Karpas-422 (cell line): Measurements from ENCODE around the gene CASQ2. TPM values are rescaled to one million over a fixed set of nuclear protein-coding genes. Genes with fewer than 3 reads are reported as not detected.
"Not testable (repeated sequence)": the region's sequence is repeated elsewhere in the genome, so short reads cannot be mapped to it uniquely, and the experiment has no call there.

Experiments
- DNase-seq: peaks from one replicate; pipeline ENCODE4 v3.0.0-alpha.2; 2015
- H2AFZ ChIP-seq: fragments of 200-600 bp; sonication (generic); 2 replicates; pipeline ENCODE4 v1.6.1; 2014; ENCODE audit warnings: antibody characterized with exemption, low read length, mixed read lengths
- H3K27ac ChIP-seq: fragments of 200-600 bp; sonication (generic); 2 replicates; pipeline ENCODE4 v1.5.1; 2014; ENCODE audit warnings: mild to moderate bottlenecking, low read length, moderate library complexity
- H3K27me3 ChIP-seq: fragments of 200-600 bp; sonication (generic); 2 replicates; pipeline ENCODE4 v1.6.1; 2014; ENCODE audit warnings: low read length, mixed read lengths
- H3K36me3 ChIP-seq: fragments of 200-600 bp; sonication (generic); 2 replicates; pipeline ENCODE4 v1.6.1; 2014; ENCODE audit warnings: low read length, mixed read lengths; ENCODE audit not compliant: insufficient read depth
- H3K4me1 ChIP-seq: fragments of 200-600 bp; sonication (generic); 2 replicates; pipeline ENCODE4 v1.6.1; 2014; ENCODE audit warnings: mild to moderate bottlenecking, low read length, mixed read lengths
- H3K4me2 ChIP-seq: fragments of 200-600 bp; sonication (generic); 2 replicates; pipeline ENCODE4 v1.6.1; 2014; ENCODE audit warnings: low read length, low read depth, mild to moderate bottlenecking; ENCODE audit not compliant: poor library complexity, severe bottlenecking
- H3K4me3 ChIP-seq: fragments of 200-600 bp; sonication (generic); 2 replicates; pipeline ENCODE4 v1.5.1; 2014; ENCODE audit warnings: mild to moderate bottlenecking, antibody characterized with exemption, low read length, mixed read lengths
- H3K79me2 ChIP-seq: fragments of 200-600 bp; sonication (generic); 2 replicates; pipeline ENCODE4 v1.6.1; 2014; ENCODE audit warnings: mild to moderate bottlenecking, low read length, mixed read lengths
- H3K9ac ChIP-seq: fragments of 200-600 bp; sonication (generic); 2 replicates; pipeline ENCODE4 v1.6.0; 2014; ENCODE audit warnings: low read length
- H3K9me2 ChIP-seq: fragments of 200-600 bp; sonication (generic), shearing (Covaris generic); replicated peaks from 2 replicates; pipeline ENCODE4 v1.6.0; 2014; ENCODE audit warnings: mild to moderate bottlenecking, low read length, moderate library complexity; ENCODE audit not compliant: insufficient read depth
- H3K9me3 ChIP-seq: fragments of 300-700, 200-600 bp; sonication (generic); 2 replicates; pipeline ENCODE4 v1.6.1; 2014; ENCODE audit warnings: low read length, mixed read lengths
- H4K20me1 ChIP-seq: fragments of 200-600 bp; sonication (generic); 2 replicates; pipeline ENCODE4 v1.6.1; 2014; ENCODE audit warnings: mild to moderate bottlenecking, antibody characterized with exemption, low read length, low read depth; ENCODE audit not compliant: insufficient read depth
- total RNA-seq: library from RNA; depleted of rRNA; stranded (reverse); fragments of >200 nt; shearing (Covaris generic); gene quantifications from 2 replicates; pipeline ENCODE4 v1.2.3, GENCODE V29; 2014; ENCODE audit warnings: low replicate concordance

The CASQ2 gene
- total RNA-seq, 1 experiment from 2014 or later: not detected

DNA sequence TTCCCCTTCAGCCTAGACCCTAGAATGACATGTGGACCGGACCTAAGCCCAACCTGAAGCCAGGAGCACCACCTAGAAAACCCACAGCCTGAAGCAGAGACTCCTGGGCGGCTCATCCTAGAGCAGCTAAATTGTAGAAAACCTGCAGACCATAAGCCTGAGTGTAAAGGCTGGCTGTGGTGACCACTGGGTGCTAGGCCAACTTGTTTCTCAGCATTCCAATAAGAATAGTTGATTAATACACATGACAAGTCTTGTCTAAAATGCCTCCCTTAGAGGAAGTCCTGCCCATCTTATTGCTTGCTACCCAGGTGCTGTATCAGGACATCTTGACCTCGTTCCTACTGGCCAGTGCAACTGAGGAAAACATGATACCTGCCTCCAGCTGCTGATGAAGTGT, 23.3 kb upstream of the CASQ2 start:
- Histone ChIP-seq H3K4me2 (no peak overlapping the region), H3K4me3 (no peak overlapping the region)

DNA sequence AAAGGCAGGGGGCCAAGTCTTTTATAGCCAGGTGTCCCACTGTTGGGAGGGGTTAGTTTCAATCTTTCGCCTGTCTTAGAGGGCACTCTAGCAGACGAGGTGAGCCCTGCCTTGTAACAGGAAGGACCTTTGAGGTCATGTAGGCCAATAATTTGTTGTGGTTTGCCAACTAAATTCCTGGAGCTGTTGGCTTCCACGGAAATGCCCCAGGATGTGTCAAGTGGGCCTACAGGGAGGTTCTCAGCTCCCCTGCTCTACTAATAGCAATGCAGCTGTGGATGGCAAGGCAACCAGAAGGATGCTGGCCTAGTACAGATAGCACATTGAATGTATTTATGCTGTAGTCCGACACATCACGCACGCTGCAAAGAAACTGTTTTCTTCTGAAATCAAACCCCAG, 22.3 kb upstream of the CASQ2 start:
- Histone ChIP-seq H3K4me2 (no peak overlapping the region), H3K9me3 (no peaks in the 10 kb centered on the region), H3K9me2 (no peaks in the 10 kb centered on the region), H3K4me1 (no peaks in the 10 kb centered on the region), H3K27ac (no peak overlapping the region), H4K20me1 (no peaks in the 10 kb centered on the region), H3K9ac (no peak overlapping the region), H3K36me3 (no peaks in the 10 kb centered on the region), H3K4me3 (no peak overlapping the region), H2AFZ (no peak overlapping the region), H3K27me3 (no peaks in the 10 kb centered on the region), H3K79me2 (no peaks in the 10 kb centered on the region)
- no peak for DNase-seq

More for the DNA sequence above, 23.3 kb upstream of the CASQ2 start:
- Histone ChIP-seq H4K20me1 (no peaks in the 10 kb centered on the region), H3K27me3 (no peaks in the 10 kb centered on the region), H3K9me3 (no peaks in the 10 kb centered on the region), H3K36me3 (no peaks in the 10 kb centered on the region), H3K79me2 (no peaks in the 10 kb centered on the region), H3K27ac (no peak overlapping the region), H3K9ac (no peak overlapping the region), H3K4me1 (no peaks in the 10 kb centered on the region), H3K9me2 (no peaks in the 10 kb centered on the region), H2AFZ (no peak overlapping the region)
- no peak for DNase-seq

DNA sequence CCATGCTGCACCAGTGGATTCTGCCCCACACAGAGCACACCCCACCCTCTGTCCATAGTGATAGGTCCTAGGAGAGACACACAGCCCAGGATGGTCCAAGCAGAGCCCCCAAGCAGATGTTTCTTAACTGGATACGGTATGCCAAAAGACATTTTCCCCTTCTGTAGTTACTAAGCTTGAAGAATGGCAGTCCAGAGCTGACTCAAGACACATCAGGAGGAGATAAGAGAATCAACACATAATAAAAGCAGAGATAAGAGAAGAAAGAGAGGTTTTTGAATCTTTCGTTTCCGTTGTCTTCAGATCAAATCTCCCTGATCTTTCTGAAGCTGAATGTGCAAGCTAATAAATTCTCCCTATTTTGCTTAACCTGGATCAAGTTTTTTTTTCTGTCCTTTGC, 21.8 kb upstream of the CASQ2 start:
- Histone ChIP-seq H3K9me2 (no peaks in the 10 kb centered on the region), H3K79me2 (no peaks in the 10 kb centered on the region), H4K20me1 (no peaks in the 10 kb centered on the region), H3K36me3 (no peaks in the 10 kb centered on the region), H3K4me1 (no peaks in the 10 kb centered on the region), H3K27me3 (no peaks in the 10 kb centered on the region), H3K4me3 (no peak overlapping the region), H3K27ac (no peak overlapping the region), H3K9ac (no peak overlapping the region), H3K4me2 (no peak overlapping the region), H2AFZ (no peak overlapping the region), H3K9me3 (no peaks in the 10 kb centered on the region)
- DNase-seq: no peak

DNA sequence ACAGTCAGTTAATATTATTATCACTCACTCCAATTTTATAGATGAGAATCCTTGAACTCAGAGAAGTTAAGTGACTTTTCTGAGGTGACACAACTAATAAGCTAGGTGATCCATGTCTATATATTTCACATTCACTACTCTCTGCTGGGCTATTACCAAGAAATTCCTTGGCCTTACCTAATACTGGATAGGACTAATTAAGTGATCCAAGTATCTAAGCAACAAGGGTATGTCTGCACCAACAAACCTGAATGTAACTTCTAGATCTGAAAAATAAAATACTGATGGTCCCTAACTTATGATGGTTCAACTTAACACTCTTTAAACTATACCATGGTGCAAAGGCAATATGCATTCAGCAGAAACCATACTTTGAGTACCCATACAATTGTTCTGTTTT, 14.8 kb upstream of the CASQ2 start:
- no peaks in the 10 kb centered on the region for H3K36me3 ChIP-seq
- no peaks in the 10 kb centered on the region for H3K4me1 ChIP-seq
- no peaks in the 10 kb centered on the region for H4K20me1 ChIP-seq
- no peak for DNase-seq
- H3K9me2 ChIP-seq: no peaks in the 10 kb centered on the region
- H3K79me2 ChIP-seq: no peaks in the 10 kb centered on the region
- no peak overlapping the region for H3K27ac ChIP-seq
- H2AFZ ChIP-seq: no peak overlapping the region
- no peak overlapping the region for H3K4me2 ChIP-seq
- no peak overlapping the region for H3K4me3 ChIP-seq
- no peak overlapping the region for H3K9ac ChIP-seq
- H3K27me3 ChIP-seq: no peaks in the 10 kb centered on the region
- H3K9me3 ChIP-seq: no peaks in the 10 kb centered on the region

DNA sequence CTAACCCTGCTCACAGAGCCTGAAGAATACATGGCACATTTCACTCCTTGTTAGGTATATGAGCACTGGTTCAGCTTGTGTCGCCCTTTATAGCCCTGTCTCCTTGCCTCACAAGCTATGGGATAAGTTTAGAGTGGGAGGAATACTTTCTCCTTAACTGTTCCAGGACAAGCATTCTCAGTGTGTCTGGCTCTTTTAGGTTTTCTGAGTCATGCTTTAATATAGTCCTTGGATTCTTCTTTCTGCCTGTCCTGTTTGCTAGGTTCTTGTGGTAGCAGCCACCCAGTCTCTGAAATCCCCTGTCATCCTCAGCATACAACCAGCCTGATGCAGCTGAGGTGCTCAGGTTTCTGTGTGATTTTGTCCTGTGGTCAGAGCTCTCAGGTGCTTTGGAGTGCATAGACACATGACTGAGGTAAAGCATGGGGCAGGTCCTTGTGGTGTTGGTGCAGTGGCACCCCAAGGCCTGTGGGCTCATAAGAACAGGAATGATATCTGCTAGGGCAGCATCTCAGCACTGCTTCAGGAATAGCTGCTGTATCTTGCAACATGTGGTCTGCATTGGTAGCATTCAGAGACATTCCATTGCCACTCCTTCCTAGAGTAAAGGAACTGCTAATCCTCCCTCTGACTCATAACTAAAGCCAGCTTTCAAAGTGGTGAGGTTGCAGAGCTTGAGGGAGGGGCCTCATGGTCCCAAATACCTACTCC, 14.2 kb upstream of the CASQ2 start:
- H3K9me3 ChIP-seq: no peaks in the 10 kb centered on the region

DNA sequence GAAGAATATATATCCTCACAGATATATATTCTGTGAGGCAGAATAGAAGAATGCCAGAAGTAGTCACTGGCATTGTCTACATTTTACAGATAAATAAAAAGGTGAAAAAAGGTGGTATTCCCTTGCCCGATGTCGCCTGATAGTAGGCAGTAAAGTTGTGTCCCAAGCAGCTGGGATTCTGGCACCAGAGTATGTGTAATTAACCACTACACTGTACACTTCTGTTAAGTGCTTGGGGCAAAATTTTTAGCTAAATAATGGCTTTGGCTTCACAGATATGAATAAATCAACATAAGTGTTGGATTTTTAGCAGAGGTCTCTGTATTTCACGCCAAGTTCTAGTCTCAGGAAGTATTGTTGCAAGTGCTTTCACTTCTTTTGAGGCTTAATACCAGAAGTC, 13.3 kb upstream of the CASQ2 start:
- Histone ChIP-seq H3K27ac (no peak overlapping the region), H3K4me2 (no peak overlapping the region), H3K27me3 (no peaks in the 10 kb centered on the region), H3K9me2 (no peaks in the 10 kb centered on the region), H3K4me1 (no peaks in the 10 kb centered on the region), H3K9me3 (no peaks in the 10 kb centered on the region), H3K9ac (no peak overlapping the region), H3K79me2 (no peaks in the 10 kb centered on the region), H2AFZ (no peak overlapping the region), H3K4me3 (no peak overlapping the region), H4K20me1 (no peaks in the 10 kb centered on the region), H3K36me3 (no peaks in the 10 kb centered on the region)
- no peak for DNase-seq

More for the DNA sequence above, 14.2 kb upstream of the CASQ2 start:
- Histone ChIP-seq H2AFZ (no peak overlapping the region), H4K20me1 (no peaks in the 10 kb centered on the region), H3K9ac (no peak overlapping the region), H3K79me2 (no peaks in the 10 kb centered on the region), H3K27ac (no peak overlapping the region), H3K4me3 (no peak overlapping the region), H3K27me3 (no peaks in the 10 kb centered on the region), H3K4me1 (no peaks in the 10 kb centered on the region), H3K9me2 (no peaks in the 10 kb centered on the region), H3K4me2 (no peak overlapping the region), H3K36me3 (no peaks in the 10 kb centered on the region)
- no peak for DNase-seq

DNA sequence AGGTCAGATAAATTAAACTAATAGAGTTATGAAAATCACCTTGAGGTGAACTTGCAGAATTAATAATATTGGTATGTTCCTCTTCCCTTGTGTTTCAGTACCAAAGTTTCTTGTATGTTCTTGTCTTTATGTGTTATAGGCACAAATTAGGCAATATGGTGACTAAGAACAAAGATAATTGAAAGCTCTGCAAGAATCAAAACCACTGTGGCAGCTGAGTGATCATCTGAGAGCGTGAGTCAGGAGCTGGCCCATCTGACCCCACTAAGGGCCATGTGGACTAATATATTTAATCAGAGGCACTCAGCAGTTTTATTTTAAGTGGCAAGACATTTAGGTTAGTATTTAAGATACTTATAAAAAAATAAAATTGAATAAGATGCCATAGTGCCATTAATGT, 12.8 kb upstream of the CASQ2 start:
- H3K27ac ChIP-seq: no peak overlapping the region
- H3K9me3 ChIP-seq: no peaks in the 10 kb centered on the region
- H3K9me2 ChIP-seq: no peaks in the 10 kb centered on the region
- no peaks in the 10 kb centered on the region for H4K20me1 ChIP-seq
- no peaks in the 10 kb centered on the region for H3K36me3 ChIP-seq
- H3K4me2 ChIP-seq: no peak overlapping the region
- H3K27me3 ChIP-seq: no peaks in the 10 kb centered on the region
- DNase-seq: no peak
- H3K4me3 ChIP-seq: no peak overlapping the region
- no peak overlapping the region for H3K9ac ChIP-seq
- H3K4me1 ChIP-seq: no peaks in the 10 kb centered on the region
- no peak overlapping the region for H2AFZ ChIP-seq
- H3K79me2 ChIP-seq: no peaks in the 10 kb centered on the region

DNA sequence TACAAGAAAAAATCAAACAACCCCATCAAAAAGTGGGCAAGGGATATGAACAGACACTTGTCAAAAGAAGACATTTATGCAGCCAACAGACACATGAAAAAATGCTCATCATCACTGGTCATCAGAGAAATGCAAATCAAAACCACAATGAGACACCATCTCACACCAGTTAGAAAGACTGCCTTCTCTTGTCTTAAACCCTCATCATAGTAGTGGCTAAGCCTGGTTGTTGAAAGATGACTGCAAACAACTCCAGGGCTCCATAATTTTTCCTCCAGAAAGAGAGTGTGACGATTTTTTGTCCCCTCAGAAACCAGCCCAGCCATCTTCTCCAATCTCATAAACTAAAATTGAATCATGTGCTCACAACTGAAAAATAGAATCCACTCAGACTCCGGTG, 12.1 kb upstream of the CASQ2 start:
- H3K9ac ChIP-seq, H3K27ac ChIP-seq, DNase-seq, H3K4me1 ChIP-seq, H2AFZ ChIP-seq, H3K4me3 ChIP-seq, H3K27me3 ChIP-seq, H3K9me2 ChIP-seq, H3K36me3 ChIP-seq, H4K20me1 ChIP-seq, H3K4me2 ChIP-seq, H3K9me3 ChIP-seq, H3K79me2 ChIP-seq: not testable (repeated sequence)

DNA sequence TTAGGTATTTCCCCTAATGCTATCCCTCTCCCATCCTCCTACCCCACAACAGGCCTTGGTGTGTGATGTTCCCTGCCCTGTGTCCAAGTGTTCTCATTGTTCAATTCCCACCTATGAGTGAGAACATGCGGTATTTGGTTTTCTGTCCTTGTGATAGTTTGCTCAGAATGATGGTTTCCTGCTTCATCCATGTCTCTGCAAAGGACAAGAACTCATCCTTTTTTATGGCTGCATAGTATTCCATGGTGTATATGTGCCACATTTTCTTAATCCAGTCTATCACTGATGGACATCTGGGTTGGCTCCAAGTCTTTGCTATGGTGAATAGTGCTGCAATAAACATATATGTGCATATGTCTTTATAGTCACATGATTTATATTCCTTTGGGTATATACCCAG, 10.6 kb upstream of the CASQ2 start:
- not testable (repeated sequence) for H3K36me3 ChIP-seq, H4K20me1 ChIP-seq, H3K9me3 ChIP-seq, H3K79me2 ChIP-seq, H3K9ac ChIP-seq, H2AFZ ChIP-seq, H3K4me1 ChIP-seq, H3K4me2 ChIP-seq, H3K9me2 ChIP-seq, DNase-seq, H3K27me3 ChIP-seq, H3K4me3 ChIP-seq, H3K27ac ChIP-seq
